Loucy (cell line): ENCODE data around the gene PHYKPL.

Experiments used
- EZH2phosphoT487 ChIP-seq: fragments of 200-600 bp; IDR thresholded peaks from 2 replicates; pipeline ENCODE4 v1.6.1; 2018; ENCODE audit warnings: antibody characterized with exemption, mild to moderate bottlenecking, moderate library complexity, borderline replicate concordance
- TF ChIP-seq, protein P1 (sequence below): fragments of 200-600 bp; sonication (generic); conservative IDR thresholded peaks from 2 replicates; pipeline ENCODE4 v1.5.1; 2014; ENCODE audit warnings: mild to moderate bottlenecking, antibody characterized with exemption, low read length

- TF ChIP-seq, protein P1, sequence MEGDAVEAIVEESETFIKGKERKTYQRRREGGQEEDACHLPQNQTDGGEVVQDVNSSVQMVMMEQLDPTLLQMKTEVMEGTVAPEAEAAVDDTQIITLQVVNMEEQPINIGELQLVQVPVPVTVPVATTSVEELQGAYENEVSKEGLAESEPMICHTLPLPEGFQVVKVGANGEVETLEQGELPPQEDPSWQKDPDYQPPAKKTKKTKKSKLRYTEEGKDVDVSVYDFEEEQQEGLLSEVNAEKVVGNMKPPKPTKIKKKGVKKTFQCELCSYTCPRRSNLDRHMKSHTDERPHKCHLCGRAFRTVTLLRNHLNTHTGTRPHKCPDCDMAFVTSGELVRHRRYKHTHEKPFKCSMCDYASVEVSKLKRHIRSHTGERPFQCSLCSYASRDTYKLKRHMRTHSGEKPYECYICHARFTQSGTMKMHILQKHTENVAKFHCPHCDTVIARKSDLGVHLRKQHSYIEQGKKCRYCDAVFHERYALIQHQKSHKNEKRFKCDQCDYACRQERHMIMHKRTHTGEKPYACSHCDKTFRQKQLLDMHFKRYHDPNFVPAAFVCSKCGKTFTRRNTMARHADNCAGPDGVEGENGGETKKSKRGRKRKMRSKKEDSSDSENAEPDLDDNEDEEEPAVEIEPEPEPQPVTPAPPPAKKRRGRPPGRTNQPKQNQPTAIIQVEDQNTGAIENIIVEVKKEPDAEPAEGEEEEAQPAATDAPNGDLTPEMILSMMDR: no peak
- no peak for TF ChIP-seq EZH2phosphoT487
Measured at GRCh38 chr5:178249191-178249989, 16.8 kb upstream of the PHYKPL start.
